ENCODE results near the gene TEX53.
A peak's percentile ranks its signal among the peaks of the same experiment; 100 is the strongest.

Gene TEX53

DNA sequence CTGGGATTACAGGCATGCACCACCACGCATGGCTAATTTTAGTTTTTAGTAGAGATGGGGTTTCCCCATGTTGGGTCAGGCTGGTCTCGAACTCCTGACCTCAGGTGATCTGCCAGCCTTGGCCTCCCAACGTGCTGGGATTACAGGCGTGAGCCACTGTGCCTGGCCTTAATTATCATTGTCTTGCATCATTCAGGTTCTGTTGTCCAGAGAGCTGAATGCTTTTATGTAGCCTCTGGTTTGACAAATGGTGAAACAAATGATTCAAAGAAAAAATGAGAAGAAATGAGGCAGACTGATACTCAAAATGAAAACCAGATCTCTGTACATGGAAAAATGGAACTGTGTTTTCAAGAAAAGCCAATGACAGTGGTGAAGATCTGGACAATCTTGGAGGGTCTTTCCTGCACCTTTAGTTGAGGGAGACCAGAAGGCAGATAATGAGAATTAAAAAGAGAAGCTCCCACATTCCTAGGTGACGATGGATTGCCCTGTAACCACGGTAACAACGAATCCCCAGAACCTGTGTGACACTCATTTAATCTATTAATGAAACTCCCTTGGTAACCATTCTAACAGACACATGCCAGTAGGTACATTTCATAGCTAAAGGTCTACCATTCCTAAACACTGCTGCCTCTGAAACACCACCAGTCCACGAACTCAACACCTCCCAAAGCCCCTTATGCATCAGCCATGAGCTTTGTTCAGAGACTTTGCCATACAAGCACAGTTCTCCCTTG is 22.8 kb upstream of the TEX53 start:
- no peak for DNase-seq (ENCODE audit: low read depth)

DNA sequence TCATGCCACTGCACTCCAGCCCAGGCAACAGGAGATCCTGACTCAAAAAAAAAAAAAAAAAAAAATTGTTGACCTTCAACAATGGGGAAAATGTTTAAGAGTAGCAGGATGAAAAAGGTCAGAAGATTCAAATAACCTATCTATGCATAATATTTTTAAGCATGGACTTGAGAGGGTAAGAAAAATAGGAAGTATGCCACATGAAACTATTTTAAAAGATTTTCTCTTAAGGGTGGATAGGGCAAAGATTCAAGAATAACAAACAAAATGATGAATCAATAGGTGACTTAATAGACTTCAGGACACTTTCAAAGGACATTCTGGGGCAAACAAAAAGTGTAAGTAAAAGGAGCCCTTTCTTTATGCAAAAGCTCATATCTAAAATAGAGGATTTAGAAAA is 21.2 kb upstream of the TEX53 start:
- no peak for DNase-seq (ENCODE audit: low read depth)

DNA sequence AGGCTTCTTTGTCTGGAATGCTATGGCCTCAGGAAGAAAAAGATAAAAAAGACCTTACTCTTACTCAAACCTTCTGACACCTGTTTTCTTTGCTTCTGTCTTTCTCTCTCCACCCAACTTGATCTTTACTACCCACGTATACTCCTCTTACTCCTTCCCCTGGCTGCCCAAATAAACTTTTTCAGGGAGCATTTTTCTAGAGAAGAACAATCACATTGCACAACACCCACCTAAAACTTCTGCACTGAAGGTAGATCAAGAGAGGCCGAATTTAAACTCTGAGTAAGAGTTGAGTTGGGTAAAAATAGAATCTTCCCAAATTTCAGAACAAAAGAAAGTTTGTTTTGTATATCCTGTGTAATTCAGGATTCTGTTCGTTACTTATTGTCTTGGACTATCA is 20.5 kb upstream of the TEX53 start:
- DNase-seq (ENCODE audit: low read depth): no peak

DNA sequence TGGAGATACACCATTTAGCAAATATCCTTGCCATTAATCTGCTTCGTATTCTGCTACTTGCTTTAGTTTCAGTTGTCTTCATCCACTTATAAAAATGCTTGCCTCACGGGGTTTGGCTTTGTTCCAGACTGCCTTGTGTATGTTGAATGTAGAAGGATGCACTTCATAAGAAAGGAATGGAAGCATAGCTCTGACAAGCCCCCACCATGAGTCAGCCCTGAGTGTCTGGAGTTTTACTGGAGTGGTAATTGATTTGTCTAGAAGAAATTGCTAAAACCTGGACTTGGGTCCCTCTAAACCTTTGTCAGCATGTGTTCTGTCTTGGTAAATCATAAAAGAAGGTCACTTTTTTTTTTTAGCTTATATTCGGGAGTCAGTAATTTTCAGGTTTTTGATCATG is 19.8 kb upstream of the TEX53 start:
- peak; percentile 99 for DNase-seq (ENCODE audit: low read depth)

DNA sequence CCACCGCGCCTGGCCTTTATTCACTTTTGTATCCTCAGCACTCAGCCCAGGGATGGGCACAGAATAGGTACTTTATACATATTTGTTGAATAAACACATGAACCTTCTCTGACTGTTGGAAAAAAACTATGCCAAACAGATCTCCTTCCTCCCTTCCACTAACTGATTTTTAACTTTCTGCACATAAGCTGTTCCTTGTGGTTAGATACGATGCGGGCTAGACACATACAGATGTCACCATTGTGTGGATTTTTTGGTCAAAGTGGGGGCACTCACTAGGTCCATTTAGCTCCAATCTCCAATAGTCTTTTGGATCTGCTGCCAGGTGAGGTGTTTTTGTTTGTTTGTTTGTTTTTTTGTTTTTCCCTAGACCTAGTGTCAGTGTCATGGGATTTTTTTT is 19.3 kb upstream of the TEX53 start:
- no peak for DNase-seq (ENCODE audit: low read depth)

DNA sequence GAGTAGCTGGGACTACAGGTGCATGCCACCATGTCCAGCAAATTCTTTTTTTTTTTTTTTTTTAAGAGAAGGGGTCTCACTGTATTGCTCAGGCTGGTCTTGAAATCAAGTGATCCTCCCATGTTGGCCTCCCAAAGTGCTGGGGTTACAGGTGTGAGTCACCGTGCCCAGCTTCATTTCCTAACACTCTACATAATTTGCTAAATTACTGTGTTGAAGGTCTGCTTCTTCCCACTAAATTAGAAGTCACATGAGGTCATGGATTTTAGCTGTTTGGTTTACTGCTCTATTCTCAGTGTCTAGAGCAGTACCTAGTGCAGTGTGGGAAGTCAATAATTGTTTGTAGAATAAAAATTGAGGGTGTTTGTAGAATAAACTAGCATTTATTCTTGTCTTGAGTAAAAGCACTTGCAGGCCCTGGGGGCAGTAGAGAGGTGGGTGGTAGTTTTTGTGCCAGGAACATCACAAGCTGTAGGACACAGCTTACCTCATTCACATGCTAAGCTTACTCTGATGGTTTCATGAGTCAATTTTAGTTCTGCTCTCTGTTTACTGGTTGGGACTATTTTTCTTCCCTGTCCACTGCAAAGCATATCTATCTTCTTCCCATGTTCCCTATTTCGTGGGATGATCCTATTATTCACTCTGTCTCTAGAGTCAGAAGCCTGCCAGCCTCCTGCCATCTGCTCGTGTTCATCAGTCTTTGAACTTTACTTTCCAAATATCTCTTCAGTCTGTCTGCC is 17.4 kb upstream of the TEX53 start:
- DNase-seq (ENCODE audit: low read depth): no peak

DNA sequence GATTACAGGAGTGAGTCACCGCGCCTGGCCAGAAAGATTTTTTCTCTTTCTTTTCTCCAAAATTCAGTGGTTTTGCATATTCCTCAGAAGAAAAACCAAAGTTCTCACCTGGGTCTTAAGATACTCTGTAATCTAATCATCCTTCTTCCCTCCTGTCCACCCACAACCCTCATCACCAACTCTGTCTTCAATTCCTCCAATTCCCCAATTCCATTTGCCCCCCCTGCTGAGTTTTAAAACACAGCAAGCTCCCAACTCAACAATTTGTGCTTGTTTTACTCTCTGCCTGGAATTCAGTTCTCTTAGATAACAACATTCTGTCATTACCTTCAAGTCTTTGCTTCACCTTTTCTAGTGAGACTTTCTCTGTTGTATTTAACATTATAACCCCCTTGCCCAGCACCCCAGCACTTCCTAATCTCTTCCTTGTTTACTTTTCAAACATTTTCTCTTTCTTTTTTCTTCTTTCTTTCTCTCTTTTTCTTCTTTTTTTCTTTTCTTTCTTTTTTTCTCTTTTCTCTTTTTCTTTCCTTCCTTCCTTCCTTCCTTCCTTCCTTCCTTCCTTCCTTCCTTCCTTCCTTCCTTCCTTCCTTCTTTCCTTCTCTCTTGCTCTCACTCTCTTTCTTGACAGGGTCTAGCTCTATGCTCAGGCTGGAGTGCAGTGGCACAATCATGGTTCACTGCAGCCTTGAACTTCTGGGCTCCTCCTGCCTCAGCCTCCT is 16.6 kb upstream of the TEX53 start:
- no peak for DNase-seq (ENCODE audit: low read depth)

DNA sequence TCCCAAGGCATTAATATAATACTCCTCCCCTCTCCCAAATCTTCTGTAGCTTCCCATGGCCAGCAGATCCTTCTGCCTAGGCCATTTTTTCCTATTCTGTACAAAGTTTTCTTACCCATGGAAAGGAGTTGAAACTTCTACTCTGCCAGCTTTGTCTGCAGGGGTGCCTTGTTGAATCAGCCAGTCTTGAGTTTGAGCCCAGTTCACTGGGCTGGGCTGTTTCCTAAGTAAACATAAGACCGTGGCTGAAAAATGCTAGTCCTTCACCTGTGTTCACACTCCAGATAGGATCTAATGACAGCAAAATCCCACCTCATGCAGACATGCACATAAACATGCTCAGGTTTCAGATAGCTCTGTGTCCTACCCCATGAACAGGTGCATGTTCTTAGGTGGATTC is 14.0 kb upstream of the TEX53 start:
- no peak for DNase-seq (ENCODE audit: low read depth)

DNA sequence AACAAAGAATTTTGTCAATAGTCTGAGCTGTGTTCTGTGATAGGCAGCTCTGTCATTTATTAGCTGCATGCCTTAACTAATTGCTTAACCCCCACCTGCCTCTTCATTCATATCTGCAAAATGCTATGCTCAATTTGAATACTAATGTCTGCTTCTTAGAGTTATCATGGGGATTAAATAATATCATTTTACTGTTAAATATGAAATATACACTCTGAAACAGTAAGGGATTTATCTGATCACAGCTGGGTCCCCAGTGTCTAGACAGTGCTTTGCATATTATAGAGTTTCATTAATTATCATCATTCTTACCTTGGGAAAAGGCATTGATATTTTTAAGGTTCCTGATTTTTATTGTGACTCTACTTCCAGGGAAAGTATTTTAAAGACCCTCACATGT is 12.4 kb upstream of the TEX53 start:
- no peak for DNase-seq (ENCODE audit: low read depth)

DNA sequence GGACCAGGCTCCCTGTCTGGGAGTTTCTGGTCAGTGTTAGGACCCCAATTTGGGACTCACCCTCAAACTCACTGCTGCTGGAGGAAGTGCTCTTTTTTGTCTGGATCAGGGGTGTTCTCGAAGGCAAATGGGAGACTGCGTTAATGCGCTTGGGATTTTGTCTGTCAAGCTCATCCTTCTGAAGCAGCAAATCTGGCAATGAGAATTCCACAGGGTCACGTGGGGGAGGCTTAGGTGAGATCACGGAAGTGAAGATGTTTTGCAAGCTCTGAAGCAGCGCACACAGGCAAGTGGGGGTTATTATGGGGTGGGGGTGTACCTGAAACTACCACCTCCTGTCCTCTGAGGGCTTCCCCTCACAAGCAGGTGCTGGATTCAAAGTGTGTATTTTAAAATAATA is 10.5 kb upstream of the TEX53 start:
- DNase-seq (ENCODE audit: low read depth): no peak

DNA sequence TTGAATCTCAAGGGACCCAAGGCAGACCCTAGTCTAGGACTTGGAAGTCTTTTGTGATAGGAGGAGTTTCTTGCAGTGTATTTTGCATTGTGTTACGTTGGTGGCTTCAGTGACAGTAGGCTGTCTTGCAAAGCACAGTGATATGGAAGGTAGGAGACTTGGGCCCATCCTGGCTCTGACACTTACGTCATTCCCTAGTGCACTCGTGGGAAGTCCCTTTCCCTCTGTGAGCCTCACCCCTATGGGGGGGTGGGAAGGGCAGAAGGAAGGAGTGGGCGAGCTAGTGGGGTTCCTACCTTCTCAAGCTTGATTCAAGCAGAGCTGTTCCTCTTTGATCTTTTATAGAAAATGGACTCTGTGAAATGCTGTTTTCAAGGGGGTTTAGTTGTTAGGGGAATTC is 9.2 kb upstream of the TEX53 start:
- no peak for DNase-seq (ENCODE audit: low read depth)

DNA sequence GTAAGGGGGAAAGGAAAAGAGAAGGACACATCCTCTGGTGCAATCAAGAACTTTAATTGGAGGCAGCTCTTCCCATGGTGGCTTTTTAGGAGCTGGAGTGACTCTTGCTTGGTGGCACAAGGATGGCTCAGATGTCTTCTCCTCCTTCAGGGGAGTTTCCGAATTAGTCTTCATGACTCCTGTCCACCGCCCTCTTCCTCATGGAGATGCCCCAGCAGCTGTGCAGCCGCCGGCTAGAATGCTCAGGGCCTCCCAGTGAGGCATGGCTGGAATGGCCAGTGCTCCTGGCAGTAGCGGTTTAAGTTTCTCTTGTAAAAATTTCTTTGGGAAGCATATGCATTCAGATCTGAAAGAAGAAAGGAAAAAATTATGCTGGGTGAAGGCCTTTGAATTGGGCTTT is 8.8 kb upstream of the TEX53 start:
- no peak for DNase-seq (ENCODE audit: low read depth)

DNA sequence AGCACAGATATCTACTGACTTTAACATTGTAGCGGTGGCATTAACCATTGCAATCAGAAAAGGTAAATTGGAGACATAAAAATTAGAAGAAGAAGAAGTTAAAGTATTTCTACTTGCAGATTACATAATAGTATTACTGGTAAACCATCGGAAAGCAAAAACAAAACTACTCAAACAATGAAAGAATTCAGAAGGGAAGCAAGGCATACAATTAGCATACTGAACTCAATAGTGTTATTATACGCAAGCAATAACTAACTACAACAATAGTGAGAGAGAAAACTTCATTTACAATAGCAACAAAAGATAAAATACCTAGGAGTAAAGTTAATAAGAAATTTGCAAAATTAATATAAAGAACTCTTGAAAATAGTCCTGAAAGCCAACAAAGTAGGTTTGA is 6.6 kb upstream of the TEX53 start:
- no peak for DNase-seq (ENCODE audit: low read depth)

DNA sequence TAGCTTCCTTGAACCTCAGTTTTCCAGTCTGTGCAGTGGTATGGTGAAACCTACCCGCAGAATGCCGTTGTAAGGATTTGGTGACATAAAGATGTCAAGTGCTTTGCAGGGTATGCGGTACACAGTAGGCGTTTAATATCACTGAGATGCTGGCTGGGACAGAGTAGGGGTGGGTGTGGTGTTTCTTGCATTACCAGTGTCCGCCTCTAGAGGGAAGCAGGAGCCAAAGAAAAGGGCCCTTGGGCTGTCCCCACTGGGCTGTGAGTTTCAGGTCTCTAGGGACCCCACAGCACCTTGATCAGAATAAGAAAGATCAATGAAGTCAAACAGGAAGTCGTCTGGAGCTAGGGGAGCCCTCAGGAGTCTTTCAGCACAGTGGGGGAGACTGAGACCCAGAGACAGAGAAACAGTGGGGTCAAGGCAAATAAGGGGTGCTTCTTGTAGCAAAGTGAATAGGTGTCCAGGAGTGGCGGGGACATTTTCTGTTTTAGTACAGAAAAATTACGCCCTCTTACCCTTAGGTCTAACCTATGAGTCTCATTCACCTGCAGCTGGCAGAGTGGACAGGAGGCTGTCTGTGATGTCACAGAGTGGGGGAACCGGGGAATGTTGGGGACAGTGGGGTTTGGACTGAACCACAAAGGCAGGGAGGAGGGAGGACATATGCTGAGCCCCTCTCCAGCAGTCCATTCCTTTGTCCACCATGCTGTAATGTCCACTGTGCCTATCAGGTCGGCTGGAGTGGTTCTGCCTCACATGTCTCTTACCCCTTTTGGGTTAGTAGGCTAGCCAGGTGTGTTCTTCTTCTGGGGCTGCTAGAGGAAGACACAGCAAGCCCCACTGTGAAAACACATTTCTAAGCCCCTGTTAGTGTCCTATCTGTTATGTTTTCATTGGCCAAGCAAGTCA is 4.7 kb upstream of the TEX53 start:
- no peak for DNase-seq (ENCODE audit: low read depth)

DNA sequence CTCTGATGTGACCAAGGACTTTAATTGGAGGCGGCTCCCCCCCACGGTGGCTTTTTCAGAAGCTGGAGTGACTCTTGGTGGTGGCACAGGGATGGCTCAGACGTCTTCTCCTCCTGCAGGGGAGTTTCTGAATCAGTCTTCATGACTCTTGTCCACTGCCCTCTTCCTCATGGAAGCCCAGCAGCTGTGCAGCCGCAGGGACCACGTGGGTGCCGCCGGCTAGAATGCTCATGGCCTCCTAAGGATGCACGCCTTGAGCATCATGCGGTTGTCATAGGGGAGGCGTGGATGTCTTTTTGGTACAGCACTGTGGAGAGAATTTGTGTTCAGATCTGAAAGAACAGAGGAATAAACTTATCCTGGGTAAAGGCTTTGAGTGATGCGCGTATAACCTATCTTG is 1.3 kb downstream of the TEX53 start:
- no peak for DNase-seq (ENCODE audit: low read depth)

DNA sequence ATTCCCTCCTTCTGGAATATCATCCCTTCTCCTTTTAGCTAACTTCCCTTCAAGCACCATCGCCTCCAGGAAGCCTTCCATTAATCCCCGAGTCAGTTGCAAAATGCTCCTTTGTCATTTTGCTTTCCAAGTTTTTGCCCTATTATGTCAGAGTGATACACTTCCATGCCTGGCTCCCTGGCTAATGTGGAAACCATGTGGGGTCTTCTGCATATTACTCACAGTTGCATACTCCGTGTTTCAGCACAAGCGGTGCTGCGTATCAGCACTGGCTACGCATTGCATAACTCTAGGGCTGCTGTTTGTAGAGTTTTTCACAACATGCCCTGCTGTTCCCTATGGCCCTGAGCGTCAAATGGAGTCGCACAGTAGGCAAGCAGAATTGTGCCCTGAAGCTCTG is 1.9 kb downstream of the TEX53 start:
- DNase-seq (ENCODE audit: low read depth): peak; percentile 36

DNA sequence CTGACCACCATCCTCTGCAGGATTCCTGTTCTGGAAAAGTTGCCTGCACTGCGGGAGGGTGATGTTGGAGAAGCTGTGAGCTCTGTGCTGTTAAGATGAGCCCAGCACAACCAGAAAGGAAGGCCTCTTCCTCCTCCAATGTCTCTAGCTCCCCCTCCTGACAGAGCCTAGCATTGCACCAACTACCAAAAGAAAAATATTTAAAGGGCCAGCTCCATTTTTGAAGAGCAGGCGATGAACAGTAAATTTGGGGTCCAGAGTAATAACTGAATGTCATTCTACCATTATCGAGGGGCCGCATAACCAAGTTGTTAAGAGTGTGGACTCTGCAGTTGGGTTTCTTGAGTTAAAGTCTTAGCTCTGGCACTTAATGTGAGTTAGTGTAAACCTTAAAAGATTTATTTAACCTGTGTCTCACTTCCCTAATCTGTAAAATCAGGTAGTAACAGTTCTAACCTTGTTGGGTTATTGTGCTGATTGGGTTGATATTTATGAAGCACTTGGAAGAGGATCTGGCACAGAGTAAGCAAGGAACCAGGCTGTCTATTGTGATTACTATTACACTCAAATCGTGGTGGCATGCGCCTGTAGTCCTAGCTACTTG is 3.9 kb downstream of the TEX53 start:
- DNase-seq (ENCODE audit: low read depth): peak; percentile 26

DNA sequence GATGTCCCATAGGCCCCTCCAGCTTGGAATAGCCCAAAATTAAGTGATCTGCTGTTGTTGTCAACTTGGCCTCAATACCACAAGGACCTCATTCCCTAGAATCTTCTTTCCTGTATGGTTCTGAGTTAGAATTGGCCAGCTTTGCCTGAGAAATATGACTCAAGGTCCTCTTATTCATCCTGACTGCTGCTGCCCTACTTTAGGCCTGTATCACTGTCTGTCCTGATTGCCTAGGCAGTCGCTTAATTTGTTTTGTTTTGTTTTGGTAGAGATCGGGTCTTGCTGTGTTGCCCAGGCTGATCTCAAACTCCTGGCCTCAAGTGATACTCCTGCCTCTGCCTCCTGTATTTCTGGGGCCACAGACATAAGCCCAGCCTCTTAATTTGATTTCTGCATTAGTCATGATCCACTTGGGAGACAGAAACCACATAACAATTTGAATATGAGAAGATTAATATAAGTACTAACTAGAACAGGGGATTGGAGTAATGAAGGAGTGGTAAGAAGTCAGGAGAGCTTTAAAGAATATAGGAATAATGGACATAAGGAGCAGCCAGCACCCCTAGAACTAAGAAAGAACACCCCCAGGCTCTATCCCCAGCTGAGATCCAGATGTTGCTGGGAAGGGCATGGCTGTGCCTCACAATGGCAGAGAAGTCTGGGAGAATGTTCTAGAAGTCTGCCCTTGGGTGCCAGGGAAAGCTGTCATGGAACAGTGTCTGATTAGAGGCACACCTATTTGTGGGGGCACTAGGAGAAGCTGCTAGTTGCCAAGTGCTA is 4.6 kb downstream of the TEX53 start:
- no peak for DNase-seq (ENCODE audit: low read depth)

DNA sequence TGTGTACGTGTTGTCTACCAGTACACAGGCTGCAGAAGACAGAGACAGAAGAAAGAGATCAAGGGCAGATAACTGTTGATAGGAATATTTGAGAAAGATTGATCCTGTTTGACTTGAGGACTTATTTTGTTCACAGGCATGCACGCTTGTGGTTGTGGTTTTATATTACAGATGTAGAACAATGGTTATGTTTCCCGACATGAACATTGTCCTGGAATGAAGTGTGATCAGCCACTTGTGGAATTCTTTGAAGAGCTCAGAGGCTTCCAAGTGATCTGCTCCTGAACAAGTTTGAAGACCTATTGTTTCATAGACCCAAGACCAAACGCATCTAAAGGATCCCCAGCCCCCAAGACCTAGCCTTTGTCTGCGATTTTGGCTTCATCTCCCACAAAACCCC is 13.7 kb downstream of the TEX53 start:
- no peak for DNase-seq (ENCODE audit: low read depth)

DNA sequence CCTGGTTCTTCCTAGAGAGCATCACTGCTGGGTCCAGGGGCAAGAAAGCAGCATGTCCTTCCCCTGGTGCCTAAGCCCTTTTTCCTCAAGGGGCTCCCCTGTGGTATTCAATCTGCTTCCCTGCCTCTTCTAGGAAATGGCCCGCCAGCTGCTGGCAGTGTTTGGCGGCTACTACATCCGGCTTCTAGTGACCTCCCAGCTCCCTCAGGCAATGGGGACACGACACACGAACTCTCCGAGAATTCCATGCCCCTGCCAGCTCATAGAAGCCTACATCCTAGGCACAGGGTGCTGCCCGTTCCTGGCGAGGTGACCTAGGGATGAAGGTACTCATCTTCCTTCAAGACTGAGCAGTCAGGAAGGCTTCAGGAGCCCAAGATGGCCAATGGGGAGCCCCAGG is 14.6 kb downstream of the TEX53 start:
- DNase-seq (ENCODE audit: low read depth): no peak

DNA sequence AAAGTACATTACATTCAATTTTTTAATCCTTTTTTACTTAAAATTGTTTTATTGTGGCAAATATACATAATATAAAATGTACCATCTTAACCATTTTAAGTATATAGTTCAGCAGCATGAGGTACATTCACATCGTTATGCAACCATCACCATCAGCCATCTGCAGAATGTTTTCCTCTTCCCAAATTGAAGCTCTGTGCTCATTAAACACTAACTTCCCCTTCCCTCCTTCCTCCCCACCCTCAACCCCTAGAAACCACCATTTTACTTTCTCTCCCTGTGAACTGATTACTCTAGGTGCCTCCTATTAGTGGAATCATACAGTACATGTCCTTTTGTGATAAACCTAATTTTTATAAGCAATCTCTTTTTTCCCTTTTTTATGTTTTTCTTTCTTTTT is 15.6 kb downstream of the TEX53 start:
- DNase-seq (ENCODE audit: low read depth): no peak
